GM18870 (cell line): Measurements from ENCODE around the gene ZSWIM4.
"Not testable (repeated sequence)": the region's sequence is repeated elsewhere in the genome, so short reads cannot be mapped to it uniquely, and the experiment has no call there.

Experiments used
- ATAC-seq: cut with Tn5 transposase; IDR thresholded peaks from one replicate; pipeline ENCODE4 v1.9.1; 2021; ENCODE audit warnings: moderate library complexity; ENCODE audit not compliant: unreplicated experiment

ZSWIM4 gene

DNA sequence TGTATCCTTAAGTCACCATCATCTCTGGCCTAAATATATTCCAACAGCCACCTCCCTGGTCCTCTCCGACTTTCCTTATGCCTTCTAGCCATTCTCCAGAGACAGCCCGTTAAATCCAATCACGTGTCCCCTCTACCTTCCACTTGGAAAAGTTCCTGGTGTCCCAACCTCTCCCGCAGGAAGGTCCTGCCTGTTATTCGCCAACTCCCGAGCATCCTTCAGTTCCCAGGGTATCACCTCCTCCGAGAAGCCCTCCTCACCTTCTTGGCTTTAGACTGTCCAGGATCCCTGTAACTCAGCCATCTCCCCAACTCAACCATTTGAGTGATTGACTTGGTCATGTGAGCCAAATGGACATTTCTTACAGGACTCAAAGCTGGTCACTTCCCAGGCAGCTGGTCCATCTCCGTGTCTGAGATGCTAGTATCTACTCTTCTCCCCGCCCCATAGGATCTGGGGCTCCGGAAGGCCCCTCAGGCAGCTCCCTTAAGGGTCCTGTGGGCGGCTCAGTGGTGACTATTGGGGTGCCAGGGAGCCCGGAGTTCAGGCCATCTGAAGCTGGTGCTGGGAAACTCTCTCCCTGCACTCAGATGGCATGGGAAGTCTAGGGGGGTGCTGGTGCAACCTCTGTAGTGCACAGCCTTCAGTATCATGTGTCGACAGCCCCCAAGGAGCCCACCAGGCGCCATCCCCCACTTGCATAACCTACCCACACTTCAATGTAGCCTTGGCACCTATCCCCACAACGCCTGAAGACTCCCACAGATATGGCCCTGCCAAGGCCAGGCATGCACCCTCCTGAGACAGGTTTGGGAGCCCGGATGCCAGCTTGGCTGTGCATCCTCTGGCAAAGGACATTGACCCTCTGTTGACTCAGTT is 53.8 kb downstream of the ZSWIM4 start:
- no peak for ATAC-seq

DNA sequence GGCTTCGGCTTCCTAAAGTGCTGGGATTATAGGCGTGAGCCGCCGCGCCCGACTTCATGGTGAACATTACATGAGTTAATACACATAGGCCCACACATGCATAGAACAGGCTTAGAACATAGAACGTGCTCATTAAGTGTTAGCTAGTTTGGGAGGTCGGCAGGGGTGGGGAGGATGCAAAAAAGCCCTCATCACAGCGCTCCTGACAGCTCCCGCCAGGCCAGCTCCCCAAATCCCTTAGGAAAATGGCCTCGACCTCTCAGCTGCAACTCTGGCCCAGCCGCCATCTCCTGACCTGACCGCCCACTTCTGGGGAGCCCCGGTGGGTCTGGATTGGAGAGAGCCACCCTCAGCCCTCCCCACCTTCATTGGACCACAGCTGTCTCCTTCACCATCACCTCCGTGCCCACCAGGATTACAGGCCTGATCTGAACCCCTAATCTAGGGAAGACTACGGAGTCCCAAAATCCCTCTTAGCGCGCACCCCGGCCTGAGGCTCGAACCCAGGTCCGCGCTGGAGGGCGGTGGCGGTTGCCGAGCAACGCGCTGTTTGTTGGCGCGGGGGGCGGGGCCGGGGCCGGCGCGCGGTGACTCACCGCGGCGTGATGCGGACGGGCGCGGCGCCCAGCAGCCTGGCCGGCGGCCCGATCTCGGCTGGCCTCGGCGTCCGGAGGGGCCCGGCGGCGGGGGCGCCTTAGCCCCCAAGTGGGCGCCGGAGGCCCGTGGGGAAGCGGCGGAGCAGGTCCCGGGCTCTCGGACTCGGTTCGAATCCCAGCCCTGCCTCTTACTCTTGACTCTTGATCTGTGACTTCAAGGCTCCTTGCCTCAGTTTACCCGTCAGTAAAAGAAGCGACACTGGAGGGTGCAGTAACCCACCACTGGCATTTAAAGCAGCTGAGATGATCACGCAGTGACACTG is 55.0 kb downstream of the ZSWIM4 start:
- no peak for ATAC-seq

DNA sequence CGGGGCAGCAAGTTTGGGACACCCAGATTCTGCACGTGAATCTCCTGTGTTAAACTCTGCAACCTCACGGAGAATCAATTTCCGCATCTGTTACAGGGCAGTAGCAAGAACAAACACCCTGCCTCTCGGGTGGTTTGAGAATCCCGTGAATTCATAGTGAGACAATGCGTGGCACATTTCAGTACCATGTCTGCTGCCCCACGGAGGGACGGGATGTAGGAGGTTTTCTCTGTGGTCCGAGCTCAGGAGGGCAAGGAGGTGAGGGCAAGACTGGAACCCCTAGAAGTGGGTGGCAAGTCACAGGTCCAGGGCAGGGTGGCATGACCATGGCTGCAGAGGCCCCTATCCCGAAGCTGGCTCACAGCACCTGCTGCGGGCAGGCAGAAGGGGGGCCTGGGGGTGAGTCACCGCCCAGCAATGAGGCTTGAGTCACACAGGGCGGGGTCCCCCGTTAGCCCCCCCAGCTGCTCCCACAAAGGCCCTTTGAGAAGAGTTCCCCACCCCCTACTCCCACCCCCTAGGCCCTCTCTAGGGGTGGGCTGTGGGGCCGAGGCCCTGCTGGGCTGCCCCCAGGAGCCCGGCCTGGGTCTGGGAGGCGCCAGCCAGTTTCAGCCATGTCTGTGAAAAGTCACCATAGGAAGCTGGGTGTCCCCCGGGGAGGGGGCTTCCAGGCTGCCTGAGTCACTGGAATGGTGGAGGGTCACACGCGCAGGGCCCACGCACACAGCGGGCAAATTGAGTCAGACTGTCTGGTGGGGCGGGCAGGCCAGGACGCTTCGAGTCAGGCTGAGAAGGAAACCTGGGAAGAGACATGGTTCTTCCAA is 55.9 kb downstream of the ZSWIM4 start:
- no peak for ATAC-seq

DNA sequence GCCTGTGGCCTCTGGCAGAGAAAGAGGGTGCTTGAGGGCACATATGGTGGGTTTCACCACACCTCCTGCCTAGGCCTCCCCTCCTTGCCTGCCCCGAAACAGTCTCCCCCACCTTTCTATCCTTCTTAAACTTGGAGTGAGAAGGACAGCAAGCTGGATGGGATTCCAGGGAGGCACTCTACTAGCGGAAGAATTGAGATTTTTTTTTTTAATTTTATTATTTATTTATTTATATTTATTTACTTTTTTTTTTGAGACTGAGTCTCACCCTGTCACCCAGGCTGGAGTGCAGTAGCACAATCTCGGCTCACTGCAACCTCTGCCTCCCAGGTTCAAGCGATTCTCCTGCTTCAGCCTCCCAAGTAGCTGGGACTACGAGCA is 56.5 kb downstream of the ZSWIM4 start:
- ATAC-seq = not testable (repeated sequence)

DNA sequence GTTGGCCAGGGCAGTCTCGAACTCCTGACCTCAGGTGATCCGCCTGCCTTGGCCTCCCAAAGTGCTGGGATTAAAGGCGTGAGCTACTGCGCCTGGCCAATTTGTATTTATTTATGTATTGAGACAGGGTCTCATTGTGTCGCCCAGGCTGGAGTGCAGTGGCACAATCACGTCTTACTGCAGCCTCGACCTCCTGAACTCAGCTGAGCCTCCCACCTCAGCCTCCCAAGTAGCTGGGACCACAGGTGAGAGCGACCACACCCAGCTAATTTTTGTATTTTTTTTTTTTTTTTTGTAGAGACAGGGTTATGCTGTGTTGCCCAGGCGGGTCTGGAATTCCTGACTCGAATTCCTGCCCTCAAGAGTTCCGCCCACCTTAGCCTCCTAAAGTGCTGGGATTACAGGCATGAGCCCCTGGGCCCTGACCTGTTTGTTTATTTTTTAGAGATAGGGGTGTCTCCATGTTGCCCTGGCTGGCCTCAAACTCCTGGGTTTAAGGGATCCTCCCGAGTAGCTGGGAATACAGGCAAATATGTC is 57.0 kb downstream of the ZSWIM4 start:
- ATAC-seq = not testable (repeated sequence)

DNA sequence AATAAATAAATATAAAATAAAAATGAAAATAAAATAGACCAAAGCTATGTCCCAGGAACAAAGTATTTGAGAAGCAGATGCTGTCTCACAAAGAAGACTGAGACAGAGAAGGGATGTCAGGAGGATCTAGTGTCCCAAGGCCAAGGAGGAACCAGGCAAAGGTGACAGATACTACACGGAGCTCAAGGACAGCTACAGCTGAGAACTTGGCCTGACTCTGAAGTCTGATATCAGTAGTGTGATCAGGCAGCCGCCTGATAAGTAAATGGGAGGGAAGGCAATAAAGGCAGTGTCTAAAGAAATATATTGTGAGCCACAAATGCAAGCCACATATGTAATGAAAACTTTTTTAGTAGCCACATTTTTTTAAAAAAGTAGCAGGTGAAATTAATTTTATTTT is 61.3 kb downstream of the ZSWIM4 start:
- no peak for ATAC-seq

DNA sequence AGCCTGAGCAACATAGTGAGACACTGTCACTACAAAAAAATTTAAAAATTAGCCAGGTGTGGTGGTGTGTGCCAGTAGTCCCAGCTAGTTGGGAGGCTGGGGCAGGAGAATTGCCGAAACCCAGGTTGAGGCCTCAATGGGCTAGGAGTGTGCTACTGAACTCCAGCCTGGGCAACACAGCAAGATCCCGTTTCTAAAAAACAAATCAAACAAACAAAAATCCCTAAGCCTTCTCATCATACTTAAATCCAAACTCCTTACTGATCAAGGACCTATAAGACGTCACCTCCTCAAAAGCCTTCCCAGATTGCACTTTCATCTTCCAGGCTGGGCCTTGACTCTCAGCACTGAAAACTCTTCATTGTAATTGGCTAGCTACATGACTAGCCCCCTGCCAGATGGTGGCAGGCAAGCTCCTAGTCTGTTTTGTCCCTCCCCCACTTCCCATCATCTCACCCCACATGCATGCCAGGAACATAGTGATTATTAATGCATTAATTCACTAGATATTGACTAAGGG is 64.2 kb downstream of the ZSWIM4 start:
- ATAC-seq = no peak

DNA sequence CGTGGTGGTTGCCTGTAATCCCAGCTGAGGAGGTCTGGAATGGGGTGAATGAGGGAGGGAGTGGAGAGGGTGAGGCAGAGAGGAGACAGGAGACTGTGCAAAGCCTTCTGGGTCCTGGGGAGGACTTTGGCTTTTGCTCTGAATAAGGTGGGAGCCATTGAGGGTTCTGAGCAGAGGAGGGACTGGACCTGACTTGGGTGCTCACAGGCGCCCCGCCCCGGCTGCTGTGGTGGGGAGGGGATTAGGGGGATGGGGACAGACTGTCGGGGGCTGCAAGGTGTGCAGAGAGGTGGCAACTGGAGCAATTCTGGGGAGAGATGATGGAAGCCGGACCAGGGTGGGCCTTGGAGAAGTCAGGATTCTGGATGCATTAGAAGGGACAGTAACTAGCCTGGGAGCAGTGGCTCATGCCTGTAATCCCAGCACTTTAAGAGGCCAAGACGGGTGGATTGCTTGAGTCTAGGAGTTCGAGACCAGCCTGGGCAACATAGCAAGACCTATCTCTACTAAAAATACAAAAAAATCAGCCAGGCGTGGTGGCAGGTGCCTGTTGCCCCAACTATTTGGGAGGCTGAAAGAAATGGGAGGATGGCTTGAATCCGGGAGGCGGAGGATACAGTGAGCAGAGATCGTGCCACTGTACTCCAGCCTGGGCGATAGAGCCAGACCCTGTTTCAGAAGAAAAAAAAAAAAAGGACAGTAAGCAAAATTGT is 65.6 kb downstream of the ZSWIM4 start:
- no peak for ATAC-seq

DNA sequence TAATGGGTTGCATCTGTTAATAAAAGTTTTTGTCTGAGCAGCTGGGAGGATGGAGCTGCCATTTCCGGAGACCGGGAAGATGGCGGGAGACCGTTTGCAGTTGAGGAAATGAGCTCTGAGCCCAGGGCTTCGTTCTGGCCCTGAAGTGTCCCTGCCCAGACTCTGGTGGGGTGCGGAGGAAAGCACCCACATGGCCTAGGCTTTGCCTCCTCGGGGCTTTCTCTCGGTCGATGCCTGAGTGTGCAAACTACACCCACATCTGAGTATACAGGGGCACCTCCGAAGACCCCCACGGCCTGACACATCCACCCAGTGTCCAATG is 66.1 kb downstream of the ZSWIM4 start:
- ATAC-seq = no peak

DNA sequence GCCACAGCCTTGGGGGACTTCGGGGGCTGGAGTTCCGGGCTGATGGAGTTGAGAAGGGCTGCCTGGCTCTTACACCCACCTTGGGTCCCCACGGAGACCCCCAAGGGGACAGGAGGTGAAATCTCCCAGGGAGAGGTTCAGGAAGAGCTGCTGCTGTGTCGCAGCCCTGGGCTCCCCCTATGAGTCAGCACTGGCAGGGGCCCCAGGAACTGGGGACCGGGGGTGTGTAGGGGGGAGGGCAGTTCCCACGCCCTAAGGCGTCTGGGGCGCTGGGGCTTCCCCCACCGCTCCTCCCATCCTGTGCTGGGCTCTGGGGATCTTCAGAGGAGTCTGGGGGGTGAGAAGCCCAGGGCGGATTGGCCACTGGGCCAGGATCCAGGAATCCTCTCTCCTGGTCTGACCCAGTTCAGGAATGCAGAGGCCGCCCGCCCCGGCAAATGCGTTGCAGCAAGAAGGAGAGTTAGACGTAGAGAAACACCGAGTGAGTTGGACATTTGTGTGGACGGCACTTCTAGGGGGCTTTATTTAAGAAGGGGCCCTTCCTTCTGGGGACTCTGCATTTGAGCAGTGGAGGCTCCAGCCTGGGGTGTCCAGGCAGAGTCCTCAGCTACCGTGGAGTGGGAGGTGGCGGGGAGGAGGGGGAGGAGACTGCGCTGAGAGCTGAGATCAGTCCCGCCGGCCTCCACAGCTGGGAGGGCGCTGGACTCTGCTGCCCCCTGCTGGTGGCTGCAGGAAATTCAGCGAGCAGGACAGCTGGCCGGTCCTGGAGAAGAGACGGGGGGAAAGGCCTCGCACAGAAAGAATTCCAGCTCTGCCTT is 66.7 kb downstream of the ZSWIM4 start:
- ATAC-seq = no peak

DNA sequence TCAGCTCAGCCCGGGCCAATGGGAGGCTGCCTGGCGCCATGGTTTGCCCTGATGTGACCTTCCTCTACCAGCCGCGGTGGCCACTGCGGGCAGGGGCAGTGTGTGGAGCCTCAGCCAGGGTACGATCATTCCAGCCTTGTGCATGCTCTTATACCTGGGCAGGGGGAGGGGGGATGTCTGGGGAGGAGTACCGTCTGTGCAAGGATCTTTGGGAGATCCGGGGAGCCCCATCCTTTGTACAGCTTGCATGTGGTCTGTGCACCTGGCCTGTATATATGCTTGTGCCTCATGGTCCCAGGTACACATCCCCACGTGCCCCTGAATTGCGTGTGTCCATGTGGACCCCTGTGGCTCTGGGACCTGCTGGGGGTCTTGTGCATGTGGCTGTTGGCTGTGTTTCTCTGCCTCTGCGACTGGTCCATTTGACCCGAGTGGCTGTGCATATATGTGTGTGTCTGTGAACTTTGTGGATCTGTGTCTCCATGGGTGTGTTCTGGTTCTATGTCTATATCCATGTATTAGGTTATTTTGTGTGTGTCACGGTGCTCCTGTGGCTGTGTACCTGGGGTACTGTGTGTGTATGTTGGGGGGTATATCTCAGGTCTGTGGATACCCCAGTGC is 68.9 kb downstream of the ZSWIM4 start:
- ATAC-seq = no peak

DNA sequence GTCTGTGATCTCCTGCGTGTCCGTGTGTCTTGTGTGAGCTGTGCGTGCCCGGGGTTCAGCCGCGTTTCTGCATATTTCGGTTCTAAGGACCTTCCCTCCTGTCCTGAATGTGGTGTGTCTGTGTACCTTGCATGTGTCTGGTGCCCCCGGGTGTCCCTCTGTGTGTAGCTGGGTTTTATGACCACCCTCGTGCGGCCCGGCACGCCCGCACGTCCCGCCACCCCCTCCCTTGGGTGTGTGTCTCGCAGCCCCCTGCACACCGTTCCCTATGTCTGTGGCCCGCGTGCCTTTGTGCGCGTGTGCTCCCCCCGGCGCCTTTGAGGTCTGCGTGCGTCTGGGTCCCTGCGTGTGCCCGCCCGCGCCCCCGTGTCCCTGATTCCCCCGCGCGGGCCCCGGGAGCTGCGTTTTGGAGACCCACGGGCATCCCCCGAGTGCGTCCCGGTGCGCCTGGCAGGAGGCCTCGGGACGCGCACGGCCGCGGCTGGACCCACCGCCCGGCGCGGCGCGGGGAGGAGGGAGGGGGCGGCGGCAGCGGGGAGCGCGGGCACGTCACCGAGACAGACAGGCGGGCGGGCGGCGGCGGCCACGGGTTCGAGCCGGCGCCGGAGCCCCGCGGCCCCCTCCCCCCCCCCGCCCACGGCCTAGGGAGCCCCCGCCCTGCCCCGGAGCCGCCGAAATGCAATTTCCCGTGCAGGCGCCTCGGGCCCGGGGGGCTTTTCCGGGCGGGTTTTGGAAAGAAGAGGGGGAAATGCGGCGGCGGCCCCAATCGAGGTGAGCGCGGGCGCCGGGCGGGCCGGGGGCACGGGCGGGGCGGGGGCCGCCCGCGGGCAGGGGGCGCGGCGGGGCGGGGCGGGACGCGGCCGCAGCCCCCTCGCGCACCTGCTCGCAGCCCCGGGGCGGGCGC is 69.7 kb downstream of the ZSWIM4 start:
- no peak for ATAC-seq

DNA sequence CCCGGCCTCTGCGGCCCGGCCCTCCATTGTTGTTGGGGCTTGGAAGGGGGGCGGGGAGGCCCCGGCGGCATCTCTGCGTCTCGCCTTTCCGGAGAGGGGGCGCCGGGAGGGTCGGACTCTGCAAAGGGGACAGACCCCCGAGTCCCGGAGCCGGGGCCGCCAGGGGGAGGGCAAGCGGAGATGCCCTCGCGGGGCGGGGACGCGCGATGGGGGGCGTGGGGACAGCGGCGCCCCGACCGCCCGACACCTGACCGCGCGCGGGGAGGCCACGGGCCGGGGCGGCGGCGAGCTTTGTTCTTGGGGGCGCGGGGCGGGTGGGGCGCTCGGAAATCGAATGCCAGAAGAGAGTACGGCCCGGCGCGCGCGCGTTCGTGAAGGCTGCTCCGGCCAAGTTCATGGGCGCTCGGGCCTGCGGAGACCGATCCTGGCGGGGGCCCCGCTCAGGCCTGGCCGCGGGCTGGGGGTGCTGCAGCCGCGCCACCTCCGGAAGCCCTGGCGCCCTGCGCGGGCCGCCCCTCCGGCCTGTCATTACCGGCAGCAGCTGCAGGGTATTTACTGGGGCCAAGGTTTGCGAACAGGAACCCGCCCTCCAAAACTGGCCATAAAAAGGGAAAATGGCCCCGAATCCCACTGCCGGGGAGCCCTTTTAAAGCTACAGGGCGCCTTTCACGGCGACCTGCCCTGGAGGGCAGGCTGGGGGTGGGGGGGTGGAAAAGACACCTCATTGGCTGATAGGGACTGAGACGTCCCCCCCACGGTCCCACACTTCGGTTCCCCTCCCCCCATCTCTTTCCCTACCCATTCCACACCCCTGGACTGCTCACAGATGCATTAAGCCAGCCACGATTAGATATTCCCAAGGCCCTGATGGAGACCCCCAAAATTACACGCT is 70.6 kb downstream of the ZSWIM4 start:
- no peak for ATAC-seq

DNA sequence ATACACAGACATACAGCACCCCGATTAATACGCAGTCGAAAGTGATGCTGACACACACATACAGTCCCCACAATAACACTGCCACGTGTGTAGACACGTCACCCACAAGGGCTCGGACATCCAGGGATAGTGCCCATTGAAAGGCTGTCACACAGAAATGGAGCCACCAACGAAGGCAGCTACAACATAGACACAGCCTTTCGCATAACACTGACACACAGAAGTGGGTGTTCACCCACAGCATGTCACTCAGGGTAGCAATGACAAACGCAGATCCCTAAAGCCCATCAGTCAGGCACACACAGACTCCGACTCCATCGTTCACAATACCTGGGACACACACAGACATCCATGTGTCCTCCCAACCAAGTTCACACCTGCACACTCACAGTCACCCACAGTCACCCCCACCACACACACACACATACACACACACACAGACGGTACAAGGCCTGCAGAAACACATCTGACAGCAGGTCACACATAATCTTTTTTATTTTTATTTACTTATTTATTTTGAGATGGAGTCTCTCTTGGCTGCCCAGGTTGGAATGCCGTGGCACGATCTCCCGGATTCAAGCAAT is 71.3 kb downstream of the ZSWIM4 start:
- ATAC-seq = no peak

DNA sequence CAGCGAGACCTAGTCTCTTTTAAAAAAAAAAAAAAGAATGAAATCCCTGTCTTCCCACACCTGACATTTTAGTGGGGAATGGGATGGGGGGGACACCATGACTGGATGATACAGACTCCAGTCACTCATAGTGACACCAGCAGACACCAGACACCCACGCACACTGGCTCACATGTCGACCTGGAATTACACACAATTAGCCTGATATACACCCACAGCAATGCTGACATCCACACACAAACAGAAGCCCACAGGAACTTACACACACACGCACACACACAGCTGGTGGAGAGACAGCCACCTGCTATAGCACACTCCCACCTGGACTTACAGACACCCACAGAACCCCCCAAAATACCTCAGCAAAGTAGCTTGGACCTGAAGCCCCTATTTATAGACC is 73.4 kb downstream of the ZSWIM4 start:
- no peak for ATAC-seq

DNA sequence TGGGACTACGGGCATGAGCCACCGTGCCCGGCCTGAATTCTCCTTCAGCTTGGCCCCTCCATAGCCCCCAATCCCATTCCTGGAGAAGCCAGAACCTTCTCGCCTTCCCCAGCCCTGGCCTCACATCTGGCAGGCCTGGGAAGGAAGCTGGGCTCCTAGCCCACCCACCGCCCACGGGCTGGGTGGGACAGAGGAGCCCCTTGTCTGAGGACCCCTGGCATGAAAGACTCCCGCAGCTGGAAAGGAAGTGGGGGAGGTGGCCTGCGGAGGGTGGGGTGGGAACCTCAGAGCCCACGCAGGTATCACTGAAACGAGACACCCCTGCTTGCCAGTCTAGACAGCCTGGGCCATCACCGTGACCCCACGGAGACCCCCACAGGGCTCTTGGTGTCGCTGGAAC is 74.0 kb downstream of the ZSWIM4 start:
- no peak for ATAC-seq
